NCI-H146 treated with DMSO at 0.1 percent for 48 hours (cell line): ENCODE data around the gene SLC25A17.
"Not testable (repeated sequence)": the region's sequence is repeated elsewhere in the genome, so short reads cannot be mapped to it uniquely, and the experiment has no call there.

Experiments used
- DNase-seq: peaks from one replicate; lab custom pipeline; 2025; ENCODE audit not compliant: unreplicated experiment; lab: John Stamatoyannopoulos, UW

SLC25A17 gene

DNA sequence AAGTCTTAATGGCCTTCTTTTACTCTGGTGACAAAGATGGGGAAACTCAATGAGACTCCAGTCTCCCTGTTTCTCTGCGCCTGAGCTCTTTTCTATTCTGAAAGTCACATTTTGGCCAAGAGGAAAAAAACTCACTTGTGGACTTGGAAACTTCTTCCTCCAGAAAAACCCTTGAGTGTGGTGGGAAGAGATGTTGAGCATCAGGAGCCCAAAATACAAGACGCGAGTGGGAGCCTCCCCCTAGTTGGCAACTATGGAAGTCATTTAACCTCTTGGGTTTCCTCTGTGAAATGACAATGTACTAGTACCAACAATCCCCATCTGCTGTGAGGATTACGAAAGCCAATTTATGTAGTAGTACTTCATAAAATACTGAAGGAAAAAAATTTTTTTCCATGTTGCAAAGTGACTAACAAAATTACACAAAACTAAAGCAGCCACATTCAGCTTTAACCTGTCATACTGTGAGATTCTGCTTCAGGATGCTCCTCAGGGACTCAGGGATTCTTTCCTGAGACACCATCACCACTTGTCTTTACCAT lies 524 bp upstream of the SLC25A17 start:
- DNase-seq = peak; percentile 18

DNA sequence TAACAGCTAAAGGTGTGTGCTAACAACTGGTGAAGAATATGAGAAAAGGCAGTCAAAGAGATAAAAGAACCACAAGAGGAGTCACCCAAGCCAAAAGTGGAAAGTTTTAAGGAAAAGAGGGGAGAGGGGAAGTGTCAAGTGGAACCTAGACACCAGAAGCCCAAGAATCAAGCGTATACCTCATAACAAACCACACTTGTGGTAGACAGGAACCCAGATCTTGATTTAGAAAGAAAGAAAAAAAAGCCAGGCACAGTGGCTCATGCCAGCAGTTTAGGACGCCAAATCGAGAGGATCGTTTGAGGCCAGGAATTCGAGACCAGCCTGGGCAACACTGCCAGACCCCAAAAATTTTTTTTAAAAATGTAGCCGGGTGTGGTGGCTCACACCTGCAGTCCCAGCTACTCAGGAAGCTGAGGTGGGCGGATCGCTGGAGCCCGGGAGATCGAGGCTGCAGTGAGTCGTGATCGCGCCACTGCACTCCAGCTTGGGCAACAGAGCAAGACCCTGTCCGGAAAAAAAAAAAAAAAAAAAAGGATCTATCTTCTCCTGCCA lies 877 bp downstream of the SLC25A17 start:
- no peak for DNase-seq

DNA sequence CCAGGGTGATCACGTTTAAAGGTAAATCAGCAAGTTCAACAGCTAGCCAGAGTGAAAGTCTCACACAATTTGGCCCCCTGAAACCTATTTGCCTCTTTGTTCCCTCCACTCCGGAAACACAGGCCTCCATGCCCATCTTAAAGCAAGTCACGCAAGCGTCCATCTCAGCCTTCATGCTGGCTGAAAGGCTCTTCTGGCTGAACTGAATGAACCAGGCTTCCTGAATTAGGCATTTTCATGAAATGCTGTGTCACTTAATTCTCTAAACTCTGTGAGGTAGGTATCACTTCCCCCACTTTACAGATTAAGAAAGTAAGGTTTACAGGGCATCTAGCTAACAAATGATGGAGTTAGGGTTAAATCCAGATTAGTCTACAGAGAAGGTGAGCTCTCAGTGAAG lies 1.4 kb downstream of the SLC25A17 start:
- no peak for DNase-seq

DNA sequence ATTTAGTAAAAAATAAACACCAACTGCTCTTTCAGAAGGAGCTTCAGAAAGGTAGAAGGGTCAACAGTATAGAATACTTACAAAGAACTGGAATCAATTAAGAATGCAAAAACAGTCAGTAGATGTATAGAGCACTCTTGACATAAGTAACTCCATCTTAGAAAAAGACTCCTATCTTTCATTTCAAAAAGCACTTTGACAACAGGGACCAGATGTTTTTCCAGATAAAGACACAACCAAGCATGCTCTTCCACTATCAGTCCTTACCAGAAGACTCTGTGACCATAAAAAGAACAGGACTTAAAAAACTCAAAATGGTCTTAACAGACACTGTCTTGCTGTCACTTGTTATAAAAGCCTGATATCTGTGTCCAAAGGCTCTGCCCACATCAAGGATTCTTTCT lies 5.2 kb downstream of the SLC25A17 start:
- no peak for DNase-seq

DNA sequence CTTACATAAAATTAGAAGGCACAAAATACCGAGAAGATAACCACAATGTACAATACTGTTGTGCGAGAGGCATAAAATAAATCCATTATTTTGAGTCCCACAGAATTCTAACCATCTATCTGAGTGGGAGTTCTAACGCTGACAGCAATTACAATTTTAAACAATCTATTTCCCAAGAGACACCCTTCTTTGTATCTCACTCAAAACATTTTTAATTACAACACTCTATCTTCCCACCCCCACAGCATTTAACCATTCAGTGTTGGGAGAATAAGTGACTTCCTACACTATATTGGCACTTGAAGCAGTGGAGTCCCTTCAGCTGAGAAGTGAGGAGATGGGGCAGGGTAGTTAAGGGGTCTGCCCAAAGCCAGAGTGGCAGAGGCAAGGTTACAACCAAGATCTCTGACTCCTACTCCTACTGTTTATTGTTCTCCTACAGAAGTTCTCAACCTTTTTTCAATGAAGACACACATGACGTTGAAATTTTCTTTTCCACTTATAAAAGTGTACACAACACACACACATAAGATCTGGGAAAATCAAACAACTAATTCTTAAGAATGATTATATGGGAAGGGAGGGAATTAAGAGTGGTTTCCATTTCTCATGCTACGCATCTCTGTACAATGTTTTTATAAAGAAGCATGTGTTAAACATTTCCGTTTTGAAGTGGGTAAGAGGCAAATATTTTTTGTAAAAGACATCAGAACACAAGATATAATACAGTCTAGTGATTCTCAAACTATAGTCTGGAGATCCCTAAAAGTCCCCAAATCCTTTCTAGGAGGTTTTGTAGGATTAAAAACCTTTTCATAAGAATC lies 10.9 kb downstream of the SLC25A17 start:
- DNase-seq = no peak

DNA sequence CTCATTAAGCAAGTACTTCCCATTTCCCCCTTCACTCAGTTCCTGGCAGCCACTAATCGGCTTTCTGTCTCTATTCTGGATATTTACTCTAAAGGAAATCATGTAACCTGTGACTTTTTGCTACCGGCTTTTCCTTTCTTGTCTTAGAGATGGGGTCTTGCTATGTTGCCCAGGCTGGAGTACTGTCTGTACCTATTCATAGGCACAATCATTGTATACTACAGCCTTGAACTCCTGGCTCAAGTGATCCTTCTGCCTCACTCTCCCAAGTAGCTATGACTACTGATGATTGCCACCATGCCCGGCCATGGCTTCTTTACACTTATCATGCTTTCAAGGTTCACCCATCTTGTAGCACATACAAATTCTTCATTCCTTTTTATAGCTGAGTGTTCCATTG lies 12.4 kb downstream of the SLC25A17 start:
- no peak for DNase-seq

GRCh38 chr22:40805699-40806203 lies 13.4 kb downstream of the SLC25A17 start:
- no peak for DNase-seq

GRCh38 chr22:40805239-40805638 lies 13.9 kb downstream of the SLC25A17 start:
- no peak for DNase-seq

GRCh38 chr22:40803321-40803720 lies 15.8 kb downstream of the SLC25A17 start:
- no peak for DNase-seq

- no peak for DNase-seq
Measured at GRCh38 chr22:40799008-40799407, 20.1 kb downstream of the SLC25A17 start.

- DNase-seq = no peak
Measured at GRCh38 chr22:40797427-40797826, 21.7 kb downstream of the SLC25A17 start.

GRCh38 chr22:40792451-40792850 lies 26.7 kb downstream of the SLC25A17 start:
- no peak for DNase-seq

- DNase-seq = no peak
Measured at GRCh38 chr22:40791241-40791640, 27.9 kb downstream of the SLC25A17 start.

- DNase-seq = no peak
Measured at GRCh38 chr22:40789131-40789530, 30.0 kb downstream of the SLC25A17 start.

GRCh38 chr22:40782521-40782920 lies 36.6 kb downstream of the SLC25A17 start:
- no peak for DNase-seq

- not testable (repeated sequence) for DNase-seq
Measured at GRCh38 chr22:40781749-40782148, 37.4 kb downstream of the SLC25A17 start.

GRCh38 chr22:40769761-40770160 lies 49.4 kb downstream of the SLC25A17 start:
- no peak for DNase-seq

- no peak for DNase-seq
Measured at GRCh38 chr22:40768206-40768605, 50.9 kb downstream of the SLC25A17 start.

- no peak for DNase-seq
Measured at GRCh38 chr22:40766956-40767355, 52.2 kb downstream of the SLC25A17 start.

- no peak for DNase-seq
Measured at GRCh38 chr22:40764763-40765441, 54.2 kb downstream of the SLC25A17 start.

GRCh38 chr22:40759294-40759840 lies 59.8 kb downstream of the SLC25A17 start:
- DNase-seq = no peak
